Loucy (cell line): ENCODE results near the gene DTNBP1.

ENCODE experiments used
- EZH2phosphoT487 ChIP-seq: fragments of 200-600 bp; IDR thresholded peaks from 2 replicates; pipeline ENCODE4 v1.6.1; 2018; ENCODE audit warnings: antibody characterized with exemption, mild to moderate bottlenecking, moderate library complexity, borderline replicate concordance
- TF ChIP-seq, protein P1 (sequence below): fragments of 200-600 bp; sonication (generic); conservative IDR thresholded peaks from 2 replicates; pipeline ENCODE4 v1.5.1; 2014; ENCODE audit warnings: mild to moderate bottlenecking, antibody characterized with exemption, low read length

DNA sequence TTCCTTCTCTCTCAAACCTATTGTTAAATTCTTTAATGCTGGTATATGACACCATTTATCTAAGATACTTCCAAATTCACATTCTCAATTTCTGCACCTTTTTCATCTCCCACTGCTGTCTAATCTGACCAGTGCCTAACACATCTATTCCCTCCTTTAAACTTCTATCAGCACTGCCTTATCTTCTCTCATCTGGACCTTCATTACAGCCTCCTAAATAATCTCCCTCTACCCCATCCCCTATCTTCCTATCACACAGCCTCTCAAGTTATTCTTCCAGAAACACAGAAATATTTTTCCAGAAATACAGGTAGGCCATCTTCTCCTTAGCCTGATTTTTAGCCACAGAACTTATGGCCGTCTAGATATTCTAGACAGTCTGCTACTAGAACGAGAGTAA, 5.5 kb downstream of the DTNBP1 start:
- TF ChIP-seq, protein P1, sequence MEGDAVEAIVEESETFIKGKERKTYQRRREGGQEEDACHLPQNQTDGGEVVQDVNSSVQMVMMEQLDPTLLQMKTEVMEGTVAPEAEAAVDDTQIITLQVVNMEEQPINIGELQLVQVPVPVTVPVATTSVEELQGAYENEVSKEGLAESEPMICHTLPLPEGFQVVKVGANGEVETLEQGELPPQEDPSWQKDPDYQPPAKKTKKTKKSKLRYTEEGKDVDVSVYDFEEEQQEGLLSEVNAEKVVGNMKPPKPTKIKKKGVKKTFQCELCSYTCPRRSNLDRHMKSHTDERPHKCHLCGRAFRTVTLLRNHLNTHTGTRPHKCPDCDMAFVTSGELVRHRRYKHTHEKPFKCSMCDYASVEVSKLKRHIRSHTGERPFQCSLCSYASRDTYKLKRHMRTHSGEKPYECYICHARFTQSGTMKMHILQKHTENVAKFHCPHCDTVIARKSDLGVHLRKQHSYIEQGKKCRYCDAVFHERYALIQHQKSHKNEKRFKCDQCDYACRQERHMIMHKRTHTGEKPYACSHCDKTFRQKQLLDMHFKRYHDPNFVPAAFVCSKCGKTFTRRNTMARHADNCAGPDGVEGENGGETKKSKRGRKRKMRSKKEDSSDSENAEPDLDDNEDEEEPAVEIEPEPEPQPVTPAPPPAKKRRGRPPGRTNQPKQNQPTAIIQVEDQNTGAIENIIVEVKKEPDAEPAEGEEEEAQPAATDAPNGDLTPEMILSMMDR, result no peak
- TF ChIP-seq EZH2phosphoT487, result no peak
